SK-N-SH treated with all-trans-retinoic acid at 6 μM for 48 hours (cell line): Measurements from ENCODE around the gene MTFR1L.

Experiments
- ARNTL ChIP-seq: fragments of 450-650 bp; formaldehyde crosslinking; IDR thresholded peaks from 2 replicates; pipeline ENCODE4 v1.5.0; 2020; ENCODE audit warnings: low read depth, mild to moderate bottlenecking, moderate library complexity, borderline replicate concordance
- CSDC2 ChIP-seq: fragments of 250-450 bp; sonication (Bioruptor Pico); IDR thresholded peaks from 2 replicates; pipeline ENCODE4 v1.5.0; 2020; ENCODE audit warnings: mild to moderate bottlenecking, moderate library complexity
- OSR1 ChIP-seq: fragments of 250-450 bp; sonication (Bioruptor Pico); IDR thresholded peaks from 2 replicates; pipeline ENCODE4 v1.8.0; 2022; ENCODE audit warnings: moderate library complexity, mild to moderate bottlenecking, inconsistent platforms
- PPARA ChIP-seq: fragments of 250-450 bp; sonication (Bioruptor Pico); IDR thresholded peaks from 2 replicates; pipeline ENCODE4 v1.5.0; 2020; ENCODE audit warnings: mild to moderate bottlenecking, borderline replicate concordance
- ZC3H10 ChIP-seq: fragments of 250-450 bp; sonication (Bioruptor Pico); IDR thresholded peaks from 2 replicates; pipeline ENCODE4 v1.5.1; 2021; ENCODE audit warnings: mild to moderate bottlenecking, moderate library complexity
- ZFP3 ChIP-seq: fragments of 250-450 bp; sonication (Bioruptor Pico); IDR thresholded peaks from 2 replicates; pipeline ENCODE4 v1.5.0; 2020; ENCODE audit warnings: mild to moderate bottlenecking, moderate library complexity
- ZFP30 ChIP-seq: fragments of 450-650 bp; formaldehyde crosslinking; IDR thresholded peaks from 2 replicates; pipeline ENCODE4 v1.5.0; 2022; ENCODE audit warnings: mild to moderate bottlenecking, moderate library complexity
- ZNF8 ChIP-seq: fragments of 450-650 bp; formaldehyde crosslinking; IDR thresholded peaks from 2 replicates; pipeline ENCODE4 v1.5.0; 2020; ENCODE audit warnings: mild to moderate bottlenecking, moderate library complexity
- TF ChIP-seq, protein P1 (sequence below): fragments of 250-450 bp; sonication (Bioruptor Pico); IDR thresholded peaks from 2 replicates; pipeline ENCODE4 v1.5.1; 2020; ENCODE audit warnings: low read depth, mild to moderate bottlenecking, moderate library complexity
- TF ChIP-seq, protein P2 (sequence below): fragments of 250-450 bp; sonication (Bioruptor Pico); IDR thresholded peaks from 2 replicates; pipeline ENCODE4 v1.8.0; 2020; ENCODE audit warnings: mild to moderate bottlenecking, moderate library complexity, borderline replicate concordance

DNA sequence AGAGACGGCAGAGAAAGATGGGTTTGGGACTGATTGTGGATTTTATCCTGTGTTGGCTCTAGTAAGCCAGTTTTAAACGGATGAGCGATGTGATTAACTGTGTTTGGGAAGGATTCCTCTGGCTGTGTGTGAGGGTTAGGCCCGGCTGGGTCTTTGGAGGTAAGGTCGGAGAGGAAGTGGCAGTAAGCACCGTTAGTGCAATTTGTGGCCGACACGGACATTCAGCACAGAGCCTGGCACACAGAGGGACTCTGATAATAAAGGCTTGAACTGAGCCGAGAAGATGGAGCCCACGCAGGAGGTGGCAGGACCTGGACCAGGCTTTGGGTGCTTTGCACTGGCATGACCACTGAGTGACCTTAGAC, 1.3 kb downstream of the MTFR1L start:
- TF ChIP-seq ZNF8 (CRISPR knock-in tag), result no peak
- no peak for TF ChIP-seq ZC3H10 (CRISPR knock-in tag)
- TF ChIP-seq, protein P1, sequence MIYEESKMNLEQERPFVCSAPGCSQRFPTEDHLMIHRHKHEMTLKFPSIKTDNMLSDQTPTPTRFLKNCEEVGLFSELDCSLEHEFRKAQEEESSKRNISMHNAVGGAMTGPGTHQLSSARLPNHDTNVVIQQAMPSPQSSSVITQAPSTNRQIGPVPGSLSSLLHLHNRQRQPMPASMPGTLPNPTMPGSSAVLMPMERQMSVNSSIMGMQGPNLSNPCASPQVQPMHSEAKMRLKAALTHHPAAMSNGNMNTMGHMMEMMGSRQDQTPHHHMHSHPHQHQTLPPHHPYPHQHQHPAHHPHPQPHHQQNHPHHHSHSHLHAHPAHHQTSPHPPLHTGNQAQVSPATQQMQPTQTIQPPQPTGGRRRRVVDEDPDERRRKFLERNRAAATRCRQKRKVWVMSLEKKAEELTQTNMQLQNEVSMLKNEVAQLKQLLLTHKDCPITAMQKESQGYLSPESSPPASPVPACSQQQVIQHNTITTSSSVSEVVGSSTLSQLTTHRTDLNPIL (CRISPR knock-in tag), result no peak
- no peak for TF ChIP-seq ZFP30
- no peak for TF ChIP-seq ARNTL
- TF ChIP-seq OSR1, result no peak
- TF ChIP-seq CSDC2 (CRISPR knock-in tag), result no peak
- TF ChIP-seq ZFP3 (CRISPR knock-in tag), result no peak
- TF ChIP-seq, protein P2, sequence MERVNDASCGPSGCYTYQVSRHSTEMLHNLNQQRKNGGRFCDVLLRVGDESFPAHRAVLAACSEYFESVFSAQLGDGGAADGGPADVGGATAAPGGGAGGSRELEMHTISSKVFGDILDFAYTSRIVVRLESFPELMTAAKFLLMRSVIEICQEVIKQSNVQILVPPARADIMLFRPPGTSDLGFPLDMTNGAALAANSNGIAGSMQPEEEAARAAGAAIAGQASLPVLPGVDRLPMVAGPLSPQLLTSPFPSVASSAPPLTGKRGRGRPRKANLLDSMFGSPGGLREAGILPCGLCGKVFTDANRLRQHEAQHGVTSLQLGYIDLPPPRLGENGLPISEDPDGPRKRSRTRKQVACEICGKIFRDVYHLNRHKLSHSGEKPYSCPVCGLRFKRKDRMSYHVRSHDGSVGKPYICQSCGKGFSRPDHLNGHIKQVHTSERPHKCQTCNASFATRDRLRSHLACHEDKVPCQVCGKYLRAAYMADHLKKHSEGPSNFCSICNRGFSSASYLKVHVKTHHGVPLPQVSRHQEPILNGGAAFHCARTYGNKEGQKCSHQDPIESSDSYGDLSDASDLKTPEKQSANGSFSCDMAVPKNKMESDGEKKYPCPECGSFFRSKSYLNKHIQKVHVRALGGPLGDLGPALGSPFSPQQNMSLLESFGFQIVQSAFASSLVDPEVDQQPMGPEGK (CRISPR knock-in tag), result no peak
- no peak for TF ChIP-seq PPARA (CRISPR knock-in tag)
